WTC11 (cell line): ENCODE measurements around the gene TRPM7. TPM values are rescaled to one million over a fixed set of nuclear protein-coding genes. Genes with fewer than 3 reads are reported as not detected.

Experiments used
- AR ChIP-seq: fragments of 250-450 bp; sonication (Bioruptor Pico); IDR thresholded peaks from 2 replicates; pipeline ENCODE4 v1.9.0; 2021; ENCODE audit warnings: mild to moderate bottlenecking
- ATF2 ChIP-seq: sonication (generic); formaldehyde crosslinking; IDR thresholded peaks from 2 replicates; pipeline ENCODE4 v1.8.1; 2022; ENCODE audit warnings: low read depth, missing genetic modification reagents, borderline replicate concordance
- ATF3 ChIP-seq: sonication (generic); formaldehyde crosslinking; conservative IDR thresholded peaks from 2 replicates; pipeline ENCODE4 v1.8.1; 2022; ENCODE audit warnings: mild to moderate bottlenecking, missing genetic modification reagents
- ATF6 ChIP-seq: sonication (generic); formaldehyde crosslinking; IDR thresholded peaks from 2 replicates; pipeline ENCODE4 v1.8.1; 2023; ENCODE audit warnings: mild to moderate bottlenecking, missing genetic modification reagents
- CREM ChIP-seq: sonication (generic); formaldehyde crosslinking; IDR thresholded peaks from 2 replicates; pipeline ENCODE4 v1.8.1; 2022; ENCODE audit warnings: mild to moderate bottlenecking, missing genetic modification reagents, moderate library complexity
- E2F5 ChIP-seq: sonication (generic); formaldehyde crosslinking; IDR thresholded peaks from 2 replicates; pipeline ENCODE4 v1.8.1; 2022; ENCODE audit warnings: mild to moderate bottlenecking, moderate library complexity, missing genetic modification reagents
- ERG ChIP-seq: fragments of 250-450 bp; sonication (Bioruptor Pico); IDR thresholded peaks from 2 replicates; pipeline ENCODE4 v1.8.0; 2021; ENCODE audit warnings: mild to moderate bottlenecking
- FOXJ3 ChIP-seq: sonication (generic); formaldehyde crosslinking; IDR thresholded peaks from 2 replicates; pipeline ENCODE4 v1.9.0; 2021; ENCODE audit warnings: missing genetic modification reagents, mild to moderate bottlenecking, borderline replicate concordance
- FOXP1 ChIP-seq: sonication (generic); formaldehyde crosslinking; IDR thresholded peaks from 2 replicates; pipeline ENCODE4 v1.8.0; 2022; ENCODE audit warnings: missing genetic modification reagents, mild to moderate bottlenecking, moderate library complexity, borderline replicate concordance
- HMGA2 ChIP-seq: fragments of 250-450 bp; sonication (Bioruptor Pico); IDR thresholded peaks from 2 replicates; pipeline ENCODE4 v1.4.0; 2021; ENCODE audit warnings: mild to moderate bottlenecking, moderate library complexity
- JUN ChIP-seq: sonication (generic); formaldehyde crosslinking; IDR thresholded peaks from 2 replicates; pipeline ENCODE4 v1.8.0; 2023; ENCODE audit warnings: mild to moderate bottlenecking, missing genetic modification reagents
- MXD4 ChIP-seq: fragments of 250-450 bp; sonication (Bioruptor Pico); IDR thresholded peaks from 2 replicates; pipeline ENCODE4 v1.8.0; 2021; ENCODE audit warnings: mild to moderate bottlenecking, moderate library complexity, borderline replicate concordance
- NFE2L1 ChIP-seq: sonication (generic); formaldehyde crosslinking; IDR thresholded peaks from 2 replicates; pipeline ENCODE4 v1.8.1; 2023; ENCODE audit warnings: missing genetic modification reagents
- PRDM15 ChIP-seq: sonication (generic); formaldehyde crosslinking; IDR thresholded peaks from 2 replicates; pipeline ENCODE4 v1.8.0; 2022; ENCODE audit warnings: missing genetic modification reagents
- PREB ChIP-seq: sonication (generic); formaldehyde crosslinking; IDR thresholded peaks from 2 replicates; pipeline ENCODE4 v1.8.1; 2022; ENCODE audit warnings: mild to moderate bottlenecking, missing genetic modification reagents, moderate library complexity, borderline replicate concordance
- PRRX2 ChIP-seq: fragments of 250-450 bp; sonication (Bioruptor Pico); IDR thresholded peaks from 2 replicates; pipeline ENCODE4 v1.8.0; 2021; ENCODE audit warnings: mild to moderate bottlenecking
- USF1 ChIP-seq: sonication (generic); formaldehyde crosslinking; IDR thresholded peaks from 2 replicates; pipeline ENCODE4 v1.8.0; 2022; ENCODE audit warnings: mild to moderate bottlenecking, missing genetic modification reagents
- ZBTB43 ChIP-seq: sonication (generic); formaldehyde crosslinking; IDR thresholded peaks from 2 replicates; pipeline ENCODE4 v1.8.1; 2023; ENCODE audit warnings: mild to moderate bottlenecking, missing genetic modification reagents
- ZNF263 ChIP-seq: sonication (generic); formaldehyde crosslinking; IDR thresholded peaks from 2 replicates; pipeline ENCODE4 v1.8.1; 2022; ENCODE audit warnings: low read depth, mild to moderate bottlenecking, moderate library complexity, missing genetic modification reagents
- total RNA-seq: library from RNA; stranded (reverse); gene quantifications from 3 replicates; pipeline ENCODE4 v1.2.3, GENCODE V29; 2021

TRPM7 gene
- total RNA-seq, 1 experiment from 2014 or later = 24.0 TPM

GRCh38 chr15:50686469-50687301 lies at the start of gene TRPM7 (continued):
- TF ChIP-seq ATF2 (CRISPR knock-in tag) (no peak), HMGA2 (CRISPR knock-in tag) (no peak), PREB (CRISPR knock-in tag) (no peak), MXD4 (CRISPR knock-in tag) (no peak), JUN (CRISPR knock-in tag) (0 out of 2 replicates have a peak, but pooled peaks have one; percentile 15), ATF3 (CRISPR knock-in tag) (no peak), ZBTB43 (CRISPR knock-in tag) (no peak; the same call in 1 of the 2 replicates), PRRX2 (CRISPR knock-in tag) (no peak), USF1 (CRISPR knock-in tag) (peak; percentile 89), NFE2L1 (no peak), PRDM15 (CRISPR knock-in tag) (no peak), FOXJ3 (no peak), FOXP1 (CRISPR knock-in tag) (peak; percentile 94), AR (no peak), CREM (CRISPR knock-in tag) (peak; percentile 86; the same call in 1 of the 2 replicates), E2F5 (peak; percentile 81), ZNF263 (CRISPR knock-in tag) (no peak), ERG (CRISPR knock-in tag) (no peak), ATF6 (no peak)
